GM19328 (cell line): ENCODE results near the gene ANAPC16.
A peak's percentile ranks its signal among the peaks of the same experiment; 100 is the strongest.
"Not testable (repeated sequence)": the region's sequence is repeated elsewhere in the genome, so short reads cannot be mapped to it uniquely, and the experiment has no call there.

Source experiments
- ATAC-seq: cut with Tn5 transposase; IDR thresholded peaks from one replicate; pipeline ENCODE4 v1.9.1; 2021; ENCODE audit warnings: mild to moderate bottlenecking, moderate library complexity; ENCODE audit not compliant: unreplicated experiment

Gene ANAPC16

GRCh38 chr10:72215611-72216549, at the start of gene ANAPC16, which contains the start of gene ASCC1:
TSS of gene ANAPC16 (plus strand) at chr10:72216012. CDS start at chr10:72223915, 7,903 bp downstream.
TSS of gene ASCC1 (minus strand) at chr10:72216276. CDS start at chr10:72213298, 2,978 bp downstream.
- peak; percentile 73 for ATAC-seq

- ATAC-seq: no peak
These were observed 48.7 kb upstream of the ANAPC16 start for GRCh38 chr10:72167118-72167517.

DNA sequence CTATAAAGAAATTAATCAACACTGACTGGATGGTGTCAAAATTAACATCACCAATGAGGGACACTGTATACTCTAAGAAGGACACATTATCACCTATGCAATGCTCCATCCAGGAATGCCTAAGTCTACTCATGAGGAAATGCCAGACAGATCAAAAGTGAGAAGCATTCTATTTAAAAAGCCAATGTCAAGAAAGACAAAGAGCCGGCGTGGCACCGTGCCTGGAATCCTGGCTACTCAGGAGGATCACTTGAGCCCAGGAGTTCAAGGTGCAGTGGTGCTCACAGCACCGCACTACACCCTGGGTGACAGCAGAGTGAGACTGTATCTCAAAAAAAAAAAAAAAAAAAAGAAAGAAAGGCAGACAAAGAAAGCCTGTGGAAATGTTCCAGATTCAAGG, 45.5 kb upstream of the ANAPC16 start:
- no peak for ATAC-seq

DNA sequence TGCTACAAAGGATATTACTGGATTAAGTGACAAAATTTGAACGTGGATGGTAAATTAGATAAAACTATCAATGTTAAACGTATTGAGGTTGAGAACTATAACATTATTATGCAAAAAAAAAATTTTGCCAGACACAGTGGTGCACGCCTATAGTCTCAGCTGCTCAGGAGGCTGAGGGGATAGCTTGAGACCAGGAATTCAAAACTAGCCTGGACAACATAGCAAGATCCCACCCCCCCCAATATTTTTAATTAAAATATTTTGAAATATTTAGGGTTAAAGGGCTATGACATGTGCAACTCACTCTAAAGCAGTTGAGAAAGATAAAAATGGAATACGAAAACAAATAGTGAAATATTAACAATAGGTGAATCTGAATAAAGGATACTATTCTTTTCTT, 45.1 kb upstream of the ANAPC16 start:
- ATAC-seq: no peak

GRCh38 chr10:72171175-72171630, 44.6 kb upstream of the ANAPC16 start:
- ATAC-seq: no peak

DNA sequence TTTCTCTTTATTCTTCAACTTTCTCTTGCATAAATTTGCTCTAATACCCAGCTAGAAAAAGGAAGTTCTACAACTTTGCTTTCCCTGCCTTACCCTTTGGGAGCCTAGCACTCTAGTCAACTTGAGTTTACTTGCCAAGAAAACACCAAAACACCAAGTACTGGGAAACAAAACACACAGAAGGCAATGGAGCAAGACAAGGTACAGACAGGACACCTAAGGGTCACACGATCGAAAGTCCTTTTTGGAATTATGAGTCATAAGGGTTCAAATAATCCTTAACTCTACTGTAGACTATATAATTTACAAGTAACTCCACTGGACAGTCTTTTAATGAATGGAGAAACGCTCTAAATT, 42.6 kb upstream of the ANAPC16 start:
- no peak for ATAC-seq

DNA sequence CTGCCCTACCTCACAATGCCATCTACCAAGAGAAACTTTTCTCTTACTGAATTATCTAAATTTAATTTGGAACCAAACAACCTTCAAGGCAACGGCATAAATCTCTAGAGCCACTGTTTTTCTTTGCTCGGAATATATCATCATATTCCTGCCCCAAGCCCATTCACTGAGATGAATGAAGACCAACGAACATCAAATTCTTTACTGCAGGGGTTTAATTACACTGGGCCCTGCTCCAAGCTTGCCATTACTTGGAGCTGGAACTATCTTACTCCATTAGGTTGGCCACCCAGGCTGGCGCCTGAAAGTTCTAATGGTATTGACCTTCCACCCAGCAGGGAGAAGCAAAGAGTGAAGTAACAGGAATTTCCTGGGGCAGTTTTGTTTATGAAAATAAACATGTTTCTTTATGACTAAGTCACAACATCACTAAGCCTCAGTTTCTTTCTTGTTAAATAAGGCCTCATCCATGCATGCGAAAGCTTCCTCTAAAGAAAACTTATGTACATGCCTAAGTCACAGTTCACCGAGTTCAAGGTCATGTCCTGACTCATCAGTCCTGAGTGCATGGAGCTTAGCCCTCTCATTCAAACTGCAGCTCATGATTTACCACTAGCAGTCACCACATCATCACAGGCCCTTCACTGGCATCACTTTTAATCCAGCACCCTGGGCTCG, 42.1 kb upstream of the ANAPC16 start:
- no peak for ATAC-seq

- ATAC-seq: no peak
These were observed 41.5 kb upstream of the ANAPC16 start for GRCh38 chr10:72174297-72174662.

DNA sequence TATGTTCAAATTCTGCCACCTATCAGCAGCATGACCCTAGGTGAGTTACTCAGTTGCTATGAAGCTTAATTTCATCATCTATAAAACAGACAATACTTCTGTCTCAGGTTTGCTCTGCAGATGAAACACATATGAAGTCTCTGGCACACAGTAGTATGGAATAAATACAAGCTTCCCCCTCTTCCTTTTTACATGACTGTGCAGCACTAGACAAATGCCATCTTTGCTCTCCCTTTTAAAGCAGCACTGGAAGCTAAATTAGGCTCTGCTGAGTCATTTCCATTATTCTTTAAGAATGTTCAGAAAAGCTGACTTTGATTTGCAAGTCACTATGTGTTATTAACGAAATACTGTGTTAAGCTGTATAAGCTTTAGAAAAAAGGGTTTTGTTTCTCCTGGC, 40.7 kb upstream of the ANAPC16 start:
- ATAC-seq: no peak

- no peak for ATAC-seq
These were observed 39.1 kb upstream of the ANAPC16 start for GRCh38 chr10:72176701-72177100.

DNA sequence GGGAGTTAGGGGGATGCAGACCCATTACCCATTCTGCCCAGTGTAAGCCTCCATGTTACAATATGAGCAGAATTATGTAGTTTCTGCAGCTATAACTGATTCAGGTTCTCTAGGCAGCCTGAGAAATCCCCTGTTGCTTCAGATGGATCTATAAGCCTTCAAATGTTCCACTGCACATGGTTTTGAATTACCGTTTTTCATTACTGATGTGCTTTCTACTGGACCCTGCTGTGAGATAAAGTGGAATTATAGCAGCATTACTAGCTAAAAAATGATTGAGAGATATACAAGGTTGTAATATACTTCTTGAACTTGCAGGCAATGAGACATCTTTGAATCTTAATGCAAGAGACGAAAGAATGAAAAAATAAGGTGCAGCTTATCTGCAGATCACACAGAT, 38.4 kb upstream of the ANAPC16 start:
- no peak for ATAC-seq

DNA sequence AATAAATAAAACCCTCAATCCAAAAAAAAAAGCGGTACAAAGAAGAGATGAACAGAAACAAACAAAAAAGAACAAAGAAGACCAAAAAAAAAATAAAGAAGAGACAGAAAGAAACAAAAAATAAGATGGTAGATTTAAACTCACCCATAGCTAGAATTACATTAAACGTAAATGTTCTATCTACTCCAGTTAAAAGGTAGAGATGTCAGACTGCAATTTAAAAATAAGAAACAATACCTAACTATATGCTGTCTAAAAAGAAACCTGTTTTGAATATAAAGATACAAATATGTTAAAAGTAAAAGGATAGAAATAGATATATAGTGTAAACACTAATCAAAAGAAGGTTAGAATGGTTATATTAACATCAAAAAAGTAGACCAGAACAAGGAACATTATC, 31.7 kb upstream of the ANAPC16 start:
- no peak for ATAC-seq

GRCh38 chr10:72186258-72186981, 29.4 kb upstream of the ANAPC16 start:
- ATAC-seq: no peak

- no peak for ATAC-seq
These were observed 28.9 kb upstream of the ANAPC16 start for GRCh38 chr10:72186982-72187330.

GRCh38 chr10:72194949-72195348, 20.9 kb upstream of the ANAPC16 start:
- no peak for ATAC-seq

- no peak for ATAC-seq
These were observed 14.9 kb upstream of the ANAPC16 start for GRCh38 chr10:72200883-72201282.

DNA sequence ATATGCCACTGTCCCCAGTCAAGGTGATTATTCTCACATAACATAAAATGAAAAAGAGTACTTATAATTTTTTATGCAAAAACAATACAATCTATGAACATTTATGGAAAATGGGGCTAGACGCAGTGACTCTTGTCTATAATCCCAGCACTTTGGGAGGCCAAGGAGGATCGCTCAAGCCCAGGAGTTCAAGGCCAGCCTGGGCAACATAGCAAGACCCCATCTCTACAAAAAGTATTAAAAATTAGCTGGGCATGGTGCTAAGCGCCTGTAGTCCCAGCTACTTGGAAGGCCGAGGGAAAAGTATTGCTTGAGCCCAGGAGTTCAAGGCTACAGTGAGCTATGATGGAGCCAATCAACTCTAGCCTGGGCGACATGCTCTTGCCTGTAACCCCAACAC, 14.5 kb upstream of the ANAPC16 start:
- no peak for ATAC-seq

DNA sequence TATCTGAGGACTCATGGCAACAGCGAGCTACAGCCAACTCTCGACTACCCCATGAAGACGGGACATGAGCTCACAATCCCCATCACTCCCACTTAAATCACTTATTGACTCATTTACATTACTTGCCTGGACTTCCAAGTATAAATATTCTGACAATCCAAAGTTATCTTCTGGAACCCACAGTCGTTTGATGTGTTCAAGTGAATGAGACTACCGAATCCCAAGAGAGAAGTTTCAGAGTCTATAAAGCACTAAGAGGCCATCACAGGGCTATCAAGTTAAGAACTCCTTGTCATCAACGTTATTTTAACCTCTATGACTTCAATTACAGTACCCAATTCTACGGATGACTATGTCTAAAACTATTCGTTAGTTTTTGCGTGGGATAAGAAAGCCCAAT, 11.5 kb upstream of the ANAPC16 start:
- ATAC-seq: no peak

- ATAC-seq: no peak
These were observed 11.1 kb upstream of the ANAPC16 start for GRCh38 chr10:72204724-72205123.

DNA sequence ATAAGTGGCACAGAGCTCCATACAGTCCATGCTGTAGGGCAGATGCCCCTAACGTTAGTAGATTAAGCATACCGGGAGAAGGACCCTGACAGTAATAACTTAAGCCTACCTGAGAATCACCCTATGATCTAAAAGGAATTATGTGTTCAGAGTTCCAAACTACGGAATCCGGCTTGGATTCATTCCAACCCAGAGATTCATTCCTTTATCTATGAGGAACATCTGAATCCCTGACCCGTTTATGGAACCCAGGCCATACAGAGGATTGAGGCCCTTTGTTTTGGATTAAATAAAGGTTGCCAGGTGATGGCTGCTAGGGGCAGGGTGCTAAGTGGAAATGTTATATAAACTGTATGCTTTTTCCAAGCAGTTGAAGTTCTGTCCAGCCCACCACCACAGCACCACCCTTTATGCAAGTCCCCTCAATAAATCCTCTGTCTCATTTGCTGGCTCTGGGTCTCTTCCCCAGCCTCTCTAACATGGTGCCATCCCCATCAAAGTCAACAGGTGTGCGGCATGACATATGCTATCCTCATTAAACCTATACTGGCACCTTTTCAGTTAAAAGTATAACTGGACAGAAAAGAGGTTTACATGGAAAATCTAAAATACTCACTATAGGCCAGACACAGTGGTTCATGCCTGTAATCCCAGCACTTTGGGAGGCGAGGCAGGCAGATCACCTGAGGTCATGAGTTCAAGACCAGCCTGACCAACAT, 9.1 kb upstream of the ANAPC16 start:
- no peak for ATAC-seq

DNA sequence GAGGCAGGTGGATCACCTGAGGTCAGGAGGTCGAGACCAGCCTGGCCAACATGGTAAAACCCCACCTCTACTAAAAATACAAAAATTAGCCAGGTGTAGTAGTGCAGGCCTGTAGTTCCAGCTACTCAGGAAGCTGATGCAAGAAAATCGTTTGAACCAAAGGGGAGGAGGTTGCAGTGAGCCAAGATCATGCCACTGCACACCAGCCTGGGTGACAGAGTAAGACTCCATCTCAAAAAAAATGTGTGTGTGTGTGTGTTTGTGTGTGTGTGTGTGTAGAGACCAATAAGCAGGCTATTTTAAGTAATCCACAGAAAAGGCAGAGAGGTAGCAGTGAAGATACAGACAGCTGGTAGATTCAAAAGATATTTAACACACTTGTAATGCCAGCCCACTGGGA, 7.3 kb upstream of the ANAPC16 start:
- ATAC-seq: not testable (repeated sequence)
